IMR-90 (cell line): Measurements from ENCODE around the gene GLIS1. TPM values are rescaled to one million over a fixed set of nuclear protein-coding genes. Genes with fewer than 3 reads are reported as not detected.
A peak's percentile ranks its signal among the peaks of the same experiment; 100 is the strongest.

Experiments used
- ATAC-seq: fragments of 200-7000 bp; cut with Tn5 transposase; 2 replicates; pipeline ENCODE4 v1.9.1; 2020; ENCODE audit warnings: low read depth, mild to moderate bottlenecking, moderate library complexity
- BruUV-seq: library from RNA; stranded (reverse); fragments of 400-500 nt; replicated peaks from 2 replicates; lab custom pipeline; 2021; lab: Mats Ljungman, UMichigan
- CTCF ChIA-PET: fragments of 300-600 bp; formaldehyde crosslinking; extraction: SDS; loops from one replicate; lab custom pipeline; 2021; ENCODE audit warnings: antibody characterized with exemption; lab: Yijun Ruan, JAX
- POLR2A ChIA-PET: fragments of 300-600 bp; sonication (Branson Sonifier 250); formaldehyde crosslinking; loops from one replicate; lab custom pipeline; 2022; ENCODE audit warnings: antibody characterized with exemption; ENCODE audit not compliant: unreplicated experiment; lab: Charles Lee
- DNase-seq: peaks from one replicate; pipeline ENCODE4 v3.0.0; 2013
- H2AFZ ChIP-seq: replicated peaks from 2 replicates; pipeline ENCODE3; 2013; ENCODE audit warnings: low read length, mild to moderate bottlenecking; ENCODE audit not compliant: poor library complexity
- H2AK5ac ChIP-seq: 2 replicates; pipeline ENCODE4 v1.6.1; 2013; ENCODE audit warnings: low read depth, low read length, inconsistent platforms
- H2AK9ac ChIP-seq: replicated peaks from 2 replicates; pipeline ENCODE3; 2013; ENCODE audit warnings: mild to moderate bottlenecking, low read depth, low read length, moderate library complexity; ENCODE audit not compliant: poor library complexity
- H2BK120ac ChIP-seq: 2 replicates; pipeline ENCODE4 v1.6.1; 2013; ENCODE audit warnings: low read depth, low read length, inconsistent platforms
- H2BK15ac ChIP-seq: 3 replicates; pipeline ENCODE4 v1.6.1; 2013; ENCODE audit warnings: low read depth, low read length, inconsistent platforms
- H2BK20ac ChIP-seq: 2 replicates; pipeline ENCODE4 v1.6.1; 2013; ENCODE audit warnings: low read depth, mild to moderate bottlenecking, inconsistent platforms, low read length, moderate library complexity
- H2BK5ac ChIP-seq: 2 replicates; pipeline ENCODE4 v1.6.1; 2013; ENCODE audit warnings: mild to moderate bottlenecking, low read depth, low read length, inconsistent platforms; ENCODE audit not compliant: poor library complexity, severe bottlenecking
- H3K14ac ChIP-seq: replicated peaks from 2 replicates; pipeline ENCODE4 v1.6.1; 2013; ENCODE audit warnings: low read depth, low read length, inconsistent platforms
- H3K18ac ChIP-seq: 2 replicates; pipeline ENCODE4 v1.6.1; 2013; ENCODE audit warnings: low read depth, low read length, control low read depth
- H3K23ac ChIP-seq: 2 replicates; pipeline ENCODE4 v1.6.1; 2013; ENCODE audit warnings: low read depth, low read length, inconsistent platforms
- H3K27ac ChIP-seq: 2 replicates; pipeline ENCODE4 v1.5.1; 2013; ENCODE audit warnings: mild to moderate bottlenecking, control low read depth, low read length; ENCODE audit not compliant: insufficient read depth
- H3K27me3 ChIP-seq: 2 replicates; pipeline ENCODE4 v1.6.1; 2013; ENCODE audit warnings: low read length; ENCODE audit not compliant: control insufficient read depth, insufficient read depth
- H3K36me3 ChIP-seq: 2 replicates; pipeline ENCODE4 v1.6.1; 2013; ENCODE audit warnings: low read length, mixed read lengths; ENCODE audit not compliant: control insufficient read depth, insufficient read depth
- H3K4ac ChIP-seq: 2 replicates; pipeline ENCODE4 v1.6.1; 2013; ENCODE audit warnings: low read depth, low read length, inconsistent platforms
- H3K4me1 ChIP-seq: 2 replicates; pipeline ENCODE4 v1.6.1; 2013; ENCODE audit warnings: low read length, mixed read lengths; ENCODE audit not compliant: control insufficient read depth, insufficient read depth
- H3K4me2 ChIP-seq: 2 replicates; pipeline ENCODE4 v1.6.1; 2013; ENCODE audit warnings: low read depth, mild to moderate bottlenecking, control low read depth, low read length, moderate library complexity
- H3K4me3 ChIP-seq: 2 replicates; pipeline ENCODE4 v1.5.1; 2013; ENCODE audit warnings: low read depth, mild to moderate bottlenecking, control low read depth, low read length, moderate library complexity; ENCODE audit not compliant: insufficient read depth
- H3K56ac ChIP-seq: 2 replicates; pipeline ENCODE4 v1.6.1; 2013; ENCODE audit warnings: low read length, inconsistent platforms; ENCODE audit not compliant: insufficient read depth; ENCODE audit errors: extremely low read depth
- H3K79me1 ChIP-seq, 2 experiments: 2 replicates each; pipeline ENCODE4 v1.6.1; 2013; ENCODE audit warnings: low read length in 2 of 2, inconsistent platforms in 1 of 2, low read depth in 1 of 2
- H3K9ac ChIP-seq: 2 replicates; pipeline ENCODE4 v1.6.1; 2013; ENCODE audit warnings: low read depth, low read length, control low read depth
- H3K9me1 ChIP-seq: 2 replicates; pipeline ENCODE4 v1.6.1; 2013; ENCODE audit warnings: low read length, inconsistent platforms; ENCODE audit not compliant: insufficient read depth
- H3K9me3 ChIP-seq: 2 replicates; pipeline ENCODE4 v1.6.1; 2013; ENCODE audit warnings: low read length; ENCODE audit not compliant: control insufficient read depth, insufficient read depth
- H4K20me1 ChIP-seq: 2 replicates; pipeline ENCODE4 v1.6.1; 2013; ENCODE audit warnings: low read length, inconsistent platforms; ENCODE audit not compliant: insufficient read depth
- H4K5ac ChIP-seq: 2 replicates; pipeline ENCODE4 v1.6.1; 2013; ENCODE audit warnings: mild to moderate bottlenecking, low read depth, low read length, control low read depth
- H4K8ac ChIP-seq, 2 experiments: 2 replicates each; pipeline ENCODE4 v1.6.1; 2013; ENCODE audit warnings: low read depth in 2 of 2, low read length in 2 of 2, control low read depth in 1 of 2, inconsistent platforms in 1 of 2
- H4K91ac ChIP-seq: 2 replicates; pipeline ENCODE4 v1.6.1; 2013; ENCODE audit warnings: low read depth, low read length, inconsistent platforms; ENCODE audit not compliant: insufficient read depth
- CTCF ChIP-seq: conservative IDR thresholded peaks from 2 replicates; pipeline ENCODE4 v1.5.1; 2012; ENCODE audit warnings: mild to moderate bottlenecking, low read depth, low read length, improper control_type of control experiment
- MAFK ChIP-seq: IDR thresholded peaks from 2 replicates; pipeline ENCODE4 v1.6.1; 2012; ENCODE audit warnings: low read depth, low read length, improper control_type of control experiment
- MAZ ChIP-seq: IDR thresholded peaks from 2 replicates; pipeline ENCODE4 v1.6.1; 2012; ENCODE audit warnings: low read depth, mild to moderate bottlenecking, low read length, improper control_type of control experiment, moderate library complexity, borderline replicate concordance
- RCOR1 ChIP-seq: IDR thresholded peaks from 2 replicates; pipeline ENCODE4 v1.6.1; 2012; ENCODE audit warnings: mild to moderate bottlenecking, low read length, improper control_type of control experiment; ENCODE audit not compliant: insufficient replicate concordance
- WGBS, 2 experiments: methylation state at CpG; one replicate each; pipeline versions ENCODE4 v1.1.5 to v1.1.7; 2013; ENCODE audit warnings: missing lambda C conversion rate in 2 of 2; ENCODE audit not compliant: insufficient read length in 1 of 2; ENCODE audit errors: extremely low coverage in 2 of 2; 5-methylcytosine and 5-hydroxymethylcytosine counted together
- dilution Hi-C: fragments of 300-500 bp; cut with HindIII; formaldehyde crosslinking; loops from one replicate; pipeline ENCODE4 v1.14.3; 2018; ENCODE audit warnings: low sequenced_read_pairs; ENCODE audit not compliant: unreplicated experiment
- in situ Hi-C: fragments of 300-500 bp; cut with MboI; formaldehyde crosslinking; loops from 3 replicates; pipeline ENCODE4 v1.14.3; 2019; ENCODE audit warnings: low sequenced_read_pairs, inconsistent platforms, mixed read lengths
- intact Hi-C: fragments of 100-400 bp; cut with micrococcal nuclease; formaldehyde crosslinking; loops from 2 replicates; pipeline ENCODE4 v1.10.0; 2022
- polyA plus RNA-seq, 3 experiments: library from polyadenylated mRNA; depleted of rRNA; stranded (reverse); fragments of >200 nt; gene quantifications; 2 replicates each; pipeline ENCODE4 v1.2.3, GENCODE V29; 2012; ENCODE audit warnings: low replicate concordance in 1 of 3
- total RNA-seq: library from RNA; depleted of rRNA; stranded (reverse); fragments of >200 nt; gene quantifications from 2 replicates; pipeline ENCODE4 v1.2.3, GENCODE V29; 2012

Gene GLIS1
- total and polyA plus RNA-seq, 2 of the 4 experiments (the other 2 are of a cell fraction): 0.18 to 2.3 TPM

DNA sequence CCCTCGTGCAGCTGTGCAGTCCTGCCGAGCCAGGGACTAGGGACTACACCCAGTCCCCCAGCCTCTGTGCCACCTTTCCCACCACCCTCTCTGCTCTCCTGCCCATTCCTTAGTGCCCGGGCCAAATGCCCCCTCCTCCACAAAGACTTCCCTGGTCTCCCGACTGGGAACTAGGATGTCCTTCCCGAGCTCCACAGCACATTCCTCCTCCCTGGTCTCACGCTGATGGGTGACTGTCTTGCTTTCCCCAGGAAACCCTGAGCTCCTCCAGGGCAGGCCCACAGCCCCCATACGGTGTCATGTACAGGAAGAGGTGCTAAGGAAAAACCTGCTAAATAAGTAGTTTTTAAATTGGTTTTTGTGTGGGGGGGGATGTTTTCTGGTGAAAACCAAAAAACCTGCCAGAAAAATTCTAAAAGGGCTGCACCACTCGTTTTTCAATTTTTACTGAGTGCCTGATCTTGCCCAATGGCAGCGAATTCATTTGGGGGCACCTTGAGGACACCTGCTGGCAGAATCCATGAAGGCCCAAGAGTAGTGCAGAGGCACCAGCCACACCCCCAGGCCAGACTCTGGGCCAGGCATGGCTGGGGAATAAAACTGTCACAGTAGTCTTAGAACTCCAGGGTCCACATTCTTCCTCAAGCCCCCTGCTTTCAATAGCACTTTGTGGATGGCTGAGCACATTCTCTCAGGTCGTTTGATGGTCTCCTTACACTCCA is 50.4 kb downstream of the GLIS1 start:
- Histone ChIP-seq H4K91ac (no peak overlapping the region), H4K5ac (no peak overlapping the region), H3K4ac (no peak overlapping the region), H3K23ac (no peak overlapping the region), H2BK20ac (no peak overlapping the region), H3K4me2 (no peak overlapping the region), H2AK9ac (no peak overlapping the region), H3K27me3 (no peaks in the 10 kb centered on the region), H2BK5ac (no peak overlapping the region), H3K9me1 (peaks cover 24% of the 10 kb centered on the region), H3K14ac (no peak overlapping the region), H4K20me1 (peaks cover 27% of the 10 kb centered on the region; the same call in 1 of the 2 replicates), H3K9ac (no peak overlapping the region), H3K27ac (no peak overlapping the region), H2AFZ (no peak overlapping the region), H3K18ac (no peak overlapping the region), H3K36me3 (no peaks in the 10 kb centered on the region), H3K4me1 (peaks cover 24% of the 10 kb centered on the region), H3K56ac (no peak overlapping the region), H4K8ac (no peak overlapping the region), H2BK15ac (no peak overlapping the region), H3K4me3 (no peak overlapping the region), H3K79me1 (peaks cover 0 to 56% of the 10 kb centered on the region in 2 experiments), H2BK120ac (no peak overlapping the region), H2AK5ac (no peak overlapping the region), H3K9me3 (no peaks in the 10 kb centered on the region)
- DNase-seq (no peak), ATAC-seq (no peak)
- POLR2A ChIA-PET: no interaction called here
- TF ChIP-seq CTCF (0 out of 2 replicates have a peak, but pooled peaks have one; percentile 5), MAFK (no peak), MAZ (no peak), RCOR1 (no peak)
- intact Hi-C loops (loop anchor here (5.0 kb wide), 2 partner anchors 44 to 201 kb away; no protein-coding TSS in a partner anchor), dilution Hi-C loops (no loop called here), in situ Hi-C loops (no loop called here)
- CTCF ChIA-PET: no interaction called here
- no TSS peak for BruUV-seq
- 74% methylated on average over 4 of the region's 10 CpGs; no CpG with 5 or more reads in 1 of the 2 experiments for WGBS, 2 experiments
